Transverse colon (tissue), 4 donors: ENCODE data around the gene BSG. TPM values are rescaled to one million over a fixed set of nuclear protein-coding genes. Genes with fewer than 3 reads are reported as not detected.

Source experiments
- DNase-seq: peaks from one replicate; pipeline ENCODE4 v3.0.0-alpha.2; 2019
- H3K27ac ChIP-seq, 4 donors: fragments of 200-600 bp; sonication (generic); 2 replicates each; pipeline ENCODE4 v1.5.1; 2016 to 2018; ENCODE audit warnings: inconsistent platforms in 4 of 4
- H3K27me3 ChIP-seq: fragments of 200-600 bp; sonication (generic); 2 replicates; pipeline ENCODE4 v1.5.1; 2017; ENCODE audit warnings: inconsistent platforms
- H3K36me3 ChIP-seq, 4 donors: fragments of 200-600 bp; sonication (generic); 2 replicates each; pipeline ENCODE4 v1.5.1; 2017 to 2019; ENCODE audit warnings: inconsistent platforms in 4 of 4
- H3K4me1 ChIP-seq, 4 donors: fragments of 200-600 bp; sonication (generic); 2 replicates each; pipeline ENCODE4 v1.5.1; 2017 to 2020; ENCODE audit warnings: inconsistent platforms in 4 of 4
- H3K4me3 ChIP-seq, 4 donors: fragments of 200-600 bp; sonication (generic); 1 replicate in 1 of 4; 2 replicates in 3 of 4; pipeline versions ENCODE4 v1.5.1 to v1.6.1; 2017 to 2019; ENCODE audit warnings: inconsistent platforms in 4 of 4
- H3K9me3 ChIP-seq, 2 donors: fragments of 200-600 bp; sonication (generic); 2 replicates each; pipeline ENCODE4 v1.5.1; 2017 to 2019; ENCODE audit warnings: inconsistent platforms in 2 of 2
- POLR2A ChIP-seq: fragments of 450-650 bp; IDR thresholded peaks from one replicate; pipeline ENCODE4 v1.6.1; 2016; ENCODE audit warnings: antibody characterized with exemption, mild to moderate bottlenecking, moderate library complexity
- POLR2AphosphoS5 ChIP-seq, 3 donors: sonication (generic); formaldehyde crosslinking; IDR thresholded peaks; one replicate each; pipeline ENCODE4 v1.6.1; 2016; ENCODE audit warnings: antibody characterized with exemption in 3 of 3
- WGBS, 2 donors: methylation state at CpG; one replicate each; pipeline ENCODE4 v1.1.5; 2018; ENCODE audit warnings: low coverage in 1 of 2; 5-methylcytosine and 5-hydroxymethylcytosine counted together
- in situ Hi-C, 4 donors: fragments of 200-750 bp; cut with MboI; loops; one replicate each; pipeline versions ENCODE4 v1.15.0 to v1.15.1; 2017; ENCODE audit warnings: low sequenced_read_pairs in 3 of 4, low pct_ligation_motif_present in 1 of 4, low pct_unique_long_range_greater_than_20kb in 1 of 4
- intact Hi-C: fragments of 100-400 bp; cut with DNase I; formaldehyde crosslinking; loops from one replicate; pipeline ENCODE4 v1.15.1; 2023; ENCODE audit warnings: low total_unique reads
- total RNA-seq, 4 donors: library from RNA; depleted of rRNA; stranded (reverse); fragments of >200 nt; gene quantifications; one replicate each; pipeline ENCODE4 v1.1.0, GENCODE V29; 2016

The BSG gene
- total RNA-seq, 4 donors from 2014 or later = 909 to 2,228 (median 1,224) TPM

GRCh38 chr19:632579-633067 is 60.2 kb downstream of the BSG start:
- 2% methylated on average over 35 of the region's 35 CpGs; no CpG with 5 or more reads in 1 of the 2 donors for WGBS, 2 donors
- Histone ChIP-seq H3K36me3 (peaks cover 0 to 13% (median 6%) of the 10 kb centered on the region in 4 donors), H3K27me3 (no peaks in the 10 kb centered on the region), H3K4me1 (peaks cover 17 to 25% (median 21%) of the 10 kb centered on the region in 4 donors), H3K9me3 (no peaks in the 10 kb centered on the region), H3K4me3 (peak overlapping the region; percentile 93 to 100 (median 96)), H3K27ac (peak overlapping the region; percentile 88 to 95 (median 90))
- peak; percentile 8 for TF ChIP-seq POLR2A
- no peak for TF ChIP-seq POLR2AphosphoS5 (IDR thresholded peaks at IDR 0.05)
- in situ Hi-C loops = no loop called here
- intact Hi-C loops = no loop called here
- DNase-seq = peak; percentile 78

Other genes starting within 250 kb of the BSG start
- gene MIER2, start 227.8 kb upstream of the BSG start, total RNA-seq = 10 to 100 TPM in 3 of 4 donors, 1 to 10 TPM in 1; 8.2 to 41.1 (median 16.7) TPM
- under 1 TPM in 2 of 4 donors, not detected in 2; 0.55 to 0.79 TPM for gene C2CD4C, start 163.4 kb upstream of the BSG start, total RNA-seq
- gene SHC2, start 111.6 kb upstream of the BSG start, total RNA-seq = 10 to 100 TPM in 3 of 4 donors, 1 to 10 TPM in 1; 6.3 to 30.3 (median 11.1) TPM
- gene MADCAM1, start 76.1 kb upstream of the BSG start, total RNA-seq = 1 to 10 TPM in 3 of 4 donors, under 1 TPM in 1; 0.68 to 6.7 (median 2.9) TPM
- gene TPGS1, start 65.1 kb upstream of the BSG start, total RNA-seq = 100 to 1,000 TPM in 1 of 4 donors, 10 to 100 TPM in 3; 18.0 to 103 (median 43.8) TPM
- 100 to 1,000 TPM in 3 of 4 donors, 10 to 100 TPM in 1; 72.0 to 116 (median 103) TPM for gene CDC34, start 40.8 kb upstream of the BSG start, total RNA-seq
- gene GZMM, start 28.5 kb upstream of the BSG start, total RNA-seq = 1 to 10 TPM in 2 of 4 donors, not detected in 2; 1.1 to 1.8 TPM
- under 1 TPM in 3 of 4 donors, not detected in 1; 0.14 to 1.00 (median 0.64) TPM for gene HCN2, start 17.3 kb downstream of the BSG start, total RNA-seq
- 100 to 1,000 TPM in 1 of 4 donors, 10 to 100 TPM in 3; 45.9 to 114 (median 63.9) TPM for gene POLRMT, start 60.9 kb downstream of the BSG start, total RNA-seq
- gene FGF22, start 67.3 kb downstream of the BSG start, total RNA-seq = not detected
- gene RNF126, start 90.6 kb downstream of the BSG start, total RNA-seq = 100 to 1,000 TPM in 2 of 4 donors, 10 to 100 TPM in 2; 88.6 to 148 (median 102) TPM
- 10 to 100 TPM; 14.1 to 37.9 (median 31.2) TPM for gene FSTL3, start 103.8 kb downstream of the BSG start, total RNA-seq
- gene PRSS57, start 122.9 kb downstream of the BSG start, total RNA-seq = not detected
- gene PALM, start 136.3 kb downstream of the BSG start, total RNA-seq = 10 to 100 TPM; 14.1 to 99.3 (median 29.8) TPM
- gene MISP, start 178.5 kb downstream of the BSG start, total RNA-seq = 100 to 1,000 TPM; 197 to 501 (median 402) TPM
- 100 to 1,000 TPM; 145 to 258 (median 194) TPM for gene PTBP1, start 224.9 kb downstream of the BSG start, total RNA-seq
- gene PLPPR3, start 249.4 kb downstream of the BSG start, total RNA-seq = not detected